Stimulated activated CD8-positive, alpha-beta memory T cell treated with anti-CD3 and anti-CD28 coated beads, Interleukin-7, amount 100 ng/mL, for 1 hour (primary cell): ENCODE results near the gene SNX30.

Source experiments
- DNase-seq, 2 donors: peaks; one replicate each; pipeline ENCODE4 v3.0.0-alpha.2; 2020; ENCODE audit warnings: low read depth in 2 of 2

Gene SNX30

DNA sequence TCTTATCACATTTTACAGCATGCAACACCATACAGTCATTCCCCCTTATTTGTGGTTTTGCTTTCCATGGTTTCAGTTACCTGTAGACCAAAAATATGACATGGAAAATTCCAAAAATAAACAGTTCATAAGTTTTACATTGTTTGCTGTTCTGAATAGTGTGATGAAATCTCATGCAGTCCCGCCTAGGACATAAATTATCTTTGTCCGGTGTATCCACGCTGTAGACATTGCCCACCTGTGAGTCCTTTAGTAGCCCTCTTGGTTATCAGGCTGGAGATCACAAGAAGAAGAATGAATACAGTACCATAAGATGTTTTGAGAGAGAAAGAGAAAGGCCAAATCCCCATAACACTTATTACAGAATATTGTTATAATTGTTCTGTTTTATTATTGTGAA lies 72.1 kb downstream of the SNX30 start:
- no peak for DNase-seq

DNA sequence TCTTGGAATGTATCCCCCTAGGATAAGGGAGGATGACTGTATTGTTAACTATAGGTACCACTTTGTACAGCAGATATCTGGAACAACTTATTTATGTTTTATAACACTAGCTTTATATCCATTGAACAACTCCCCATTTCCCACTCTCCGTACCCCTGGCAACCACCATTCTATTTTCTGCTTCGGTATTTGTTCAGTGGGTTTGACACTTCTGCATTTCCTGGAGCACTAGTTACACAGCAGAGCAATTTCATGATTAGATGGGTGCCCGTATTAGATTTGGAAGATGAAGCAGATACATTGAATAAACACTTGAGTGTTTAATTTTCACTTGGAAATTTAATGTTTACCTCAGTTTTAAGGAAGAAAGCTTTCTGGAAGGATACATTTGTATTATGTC lies 72.7 kb downstream of the SNX30 start:
- DNase-seq = no peak

DNA sequence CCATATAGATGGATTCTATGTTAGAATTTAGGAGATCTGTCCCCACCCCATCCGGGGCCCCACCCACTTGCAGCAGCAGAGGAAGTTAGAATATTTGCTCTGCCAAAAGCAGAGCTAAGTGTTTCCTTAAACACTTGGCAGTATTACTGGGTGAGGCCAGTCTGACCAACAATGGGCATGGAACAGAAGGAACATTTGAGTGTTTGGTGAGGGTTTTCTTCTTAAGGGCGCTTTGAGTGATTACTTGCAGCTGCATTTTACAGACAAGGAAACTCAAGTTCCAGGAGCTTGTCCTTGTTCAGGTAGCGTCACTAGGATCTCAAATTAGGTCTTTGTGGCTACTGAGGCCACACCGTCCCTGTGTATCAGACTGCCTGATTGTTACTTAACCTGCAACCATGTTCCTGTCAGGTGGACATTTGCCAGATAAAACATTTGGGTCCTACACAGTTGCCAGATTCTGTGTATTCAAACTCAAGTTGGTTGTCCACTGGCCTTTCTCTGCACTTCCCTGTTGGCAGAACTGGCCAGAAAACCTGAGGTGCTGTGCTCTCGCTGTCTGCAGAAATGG lies 80.8 kb downstream of the SNX30 start:
- DNase-seq = no peak

DNA sequence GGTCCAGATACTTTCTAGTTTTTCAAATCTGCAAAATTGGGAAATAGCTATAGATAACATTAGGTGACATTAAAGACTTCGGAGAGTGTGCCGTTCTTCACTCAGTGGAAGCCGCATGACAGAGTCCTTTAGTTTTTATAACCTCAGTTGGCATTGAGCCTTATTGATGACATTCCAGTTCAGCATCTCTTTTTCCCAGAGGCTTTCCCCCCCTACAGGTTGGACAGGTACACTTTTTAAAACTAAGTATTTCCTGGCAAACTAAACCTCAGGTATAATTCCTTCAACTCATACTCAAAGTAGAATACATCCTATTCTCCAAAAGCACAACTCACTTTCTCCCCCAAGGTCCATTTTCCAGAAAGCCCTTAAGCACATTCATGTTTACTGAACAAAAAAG lies 81.4 kb downstream of the SNX30 start:
- DNase-seq = no peak

DNA sequence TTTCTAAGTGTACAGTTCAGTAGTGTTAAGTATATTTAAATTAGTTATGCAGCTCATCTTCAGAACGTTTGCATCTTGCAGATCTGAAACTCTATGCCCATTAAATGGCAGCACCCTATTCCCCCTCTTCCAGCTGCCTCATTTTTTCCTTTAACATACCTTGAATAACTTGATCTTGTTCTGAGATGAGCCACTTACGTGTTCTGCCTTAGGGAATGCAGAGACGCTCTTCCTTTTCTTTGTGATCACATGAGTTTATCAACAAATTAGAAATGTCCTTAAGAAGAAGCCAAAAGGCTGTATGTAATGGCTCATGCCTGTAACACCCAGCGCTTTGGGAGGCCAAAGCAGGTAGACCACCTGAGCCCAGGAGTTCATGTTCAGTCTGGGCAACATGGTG lies 82.5 kb downstream of the SNX30 start:
- DNase-seq = no peak

DNA sequence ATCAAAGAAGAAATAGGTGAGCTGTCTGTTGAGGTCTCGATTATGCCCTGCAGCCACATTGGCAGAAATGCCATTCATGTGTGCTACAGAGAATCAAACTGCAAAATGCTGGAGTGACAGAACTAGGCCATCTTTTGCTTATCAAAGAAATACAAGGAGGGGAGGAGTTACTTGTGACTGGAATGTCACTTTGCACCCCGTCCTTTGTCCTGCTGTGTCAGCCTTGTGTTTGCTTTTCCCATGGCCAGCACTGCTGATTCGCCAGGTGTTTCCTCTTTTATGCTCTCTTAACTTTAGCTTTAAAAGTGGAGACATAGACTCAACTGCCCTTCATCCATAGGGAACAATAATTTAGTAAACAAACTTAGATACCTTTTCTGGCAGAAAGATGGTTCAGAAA lies 85.8 kb downstream of the SNX30 start:
- DNase-seq = no peak

DNA sequence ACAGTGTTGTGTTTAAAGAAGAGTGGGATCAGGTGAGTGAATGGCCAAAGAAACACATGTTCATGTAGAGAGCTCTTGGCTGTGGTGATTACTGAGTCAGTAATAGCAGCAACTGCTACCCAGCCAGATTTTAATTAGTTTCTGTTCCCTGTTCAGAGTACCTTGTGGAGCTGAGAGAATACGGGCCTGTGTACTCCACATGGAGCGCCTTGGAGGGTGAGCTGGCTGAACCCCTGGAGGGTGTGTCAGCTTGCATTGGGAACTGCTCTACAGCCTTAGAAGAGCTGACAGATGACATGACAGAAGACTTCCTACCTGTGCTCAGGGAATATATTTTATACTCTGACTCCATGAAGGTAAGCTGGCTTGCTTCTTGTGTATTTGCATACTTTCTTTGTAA lies 87.8 kb downstream of the SNX30 start:
- no peak for DNase-seq

DNA sequence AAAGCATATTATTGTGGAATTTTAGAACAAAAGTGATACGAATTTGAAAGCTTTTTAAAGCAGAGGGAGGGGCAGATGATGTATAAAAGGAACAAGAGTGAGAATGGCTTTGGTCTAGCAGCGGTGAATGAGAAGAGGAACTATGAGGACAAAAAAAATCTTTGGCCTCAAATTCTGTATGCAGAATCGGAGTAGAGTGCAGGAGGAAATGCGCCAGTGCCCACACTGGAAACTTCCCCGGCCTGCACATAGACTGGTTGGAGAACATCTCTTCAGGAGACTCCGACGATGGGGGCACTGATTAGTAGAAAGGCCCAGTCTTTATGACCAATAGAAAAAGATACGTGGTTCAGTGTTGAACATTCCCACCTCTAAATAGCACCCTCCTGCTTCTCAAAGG lies 88.8 kb downstream of the SNX30 start:
- DNase-seq = no peak

DNA sequence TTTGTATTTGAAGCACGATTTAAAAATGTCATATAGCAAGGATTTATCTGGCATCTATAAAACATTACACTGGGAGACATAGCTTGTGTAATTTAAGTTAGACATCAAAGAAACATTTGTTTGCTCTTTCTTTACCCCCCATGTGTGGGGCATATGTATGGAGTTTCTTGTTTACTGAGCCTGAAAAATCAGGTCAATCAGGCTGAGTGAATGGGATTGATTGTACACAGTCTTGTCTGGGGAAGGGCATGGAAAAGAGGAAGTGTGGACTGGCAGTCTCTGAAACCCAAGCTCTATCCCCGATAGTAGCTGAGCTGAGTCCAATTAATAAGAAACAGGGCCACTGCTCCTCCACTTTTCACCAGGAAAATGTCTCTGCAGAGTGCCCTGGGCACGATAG lies 90.7 kb downstream of the SNX30 start:
- no peak for DNase-seq

DNA sequence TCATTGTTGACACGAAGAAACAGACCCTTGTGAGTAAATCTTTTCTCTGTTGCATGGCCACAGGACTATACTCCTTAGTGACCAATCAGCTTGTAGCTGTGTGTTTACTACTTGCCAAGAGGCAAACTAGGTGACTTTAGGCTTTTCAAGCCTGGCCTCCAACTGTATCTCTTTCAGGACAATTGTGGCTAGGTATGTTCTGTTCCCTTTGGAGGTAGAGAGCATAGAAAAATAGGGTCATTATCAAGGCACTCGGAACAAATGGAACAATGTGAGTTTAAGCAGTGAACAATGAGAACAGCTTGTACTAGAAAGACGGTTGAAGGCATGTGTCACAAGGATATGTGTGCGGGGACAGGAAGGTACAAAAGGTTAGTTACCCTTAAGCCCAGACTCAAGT lies 92.0 kb downstream of the SNX30 start:
- no peak for DNase-seq

DNA sequence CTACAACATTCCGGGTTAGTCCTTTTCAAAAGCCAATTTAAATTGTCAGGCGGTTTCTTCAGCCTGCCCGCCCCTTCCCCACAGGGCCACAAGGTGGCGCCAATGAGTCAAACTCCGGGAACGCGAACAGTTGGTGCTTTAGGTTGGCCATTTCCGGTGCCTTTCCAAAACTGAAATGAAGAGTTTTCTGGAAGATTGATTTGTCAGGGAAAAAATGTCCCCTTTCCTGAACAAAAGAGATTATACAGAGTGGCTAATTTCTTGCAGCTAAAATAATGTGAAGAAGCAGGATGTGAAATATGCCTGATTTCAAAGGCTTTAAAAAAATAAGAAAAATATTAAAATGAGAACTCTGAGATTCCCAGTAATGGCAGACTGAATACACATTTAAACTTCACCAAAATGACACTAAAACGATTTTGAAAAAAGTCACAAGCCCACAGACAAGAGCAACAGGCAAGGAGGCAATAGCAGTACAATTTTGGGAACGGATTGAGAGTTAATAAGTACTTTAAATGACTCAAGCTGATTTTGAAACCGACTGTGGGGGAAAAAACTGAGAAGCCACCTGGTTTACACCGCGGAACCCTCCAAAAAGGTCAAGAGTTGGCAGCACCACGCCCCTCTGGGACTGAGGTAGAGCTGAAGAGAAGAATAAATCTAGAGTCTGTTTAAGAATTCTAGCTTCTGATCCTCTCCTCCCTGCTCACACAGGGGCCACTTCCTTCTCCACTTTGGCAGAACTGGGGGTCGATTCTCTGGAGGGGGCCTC lies 94.4 kb downstream of the SNX30 start:
- DNase-seq = peak; percentile 53 to 59

DNA sequence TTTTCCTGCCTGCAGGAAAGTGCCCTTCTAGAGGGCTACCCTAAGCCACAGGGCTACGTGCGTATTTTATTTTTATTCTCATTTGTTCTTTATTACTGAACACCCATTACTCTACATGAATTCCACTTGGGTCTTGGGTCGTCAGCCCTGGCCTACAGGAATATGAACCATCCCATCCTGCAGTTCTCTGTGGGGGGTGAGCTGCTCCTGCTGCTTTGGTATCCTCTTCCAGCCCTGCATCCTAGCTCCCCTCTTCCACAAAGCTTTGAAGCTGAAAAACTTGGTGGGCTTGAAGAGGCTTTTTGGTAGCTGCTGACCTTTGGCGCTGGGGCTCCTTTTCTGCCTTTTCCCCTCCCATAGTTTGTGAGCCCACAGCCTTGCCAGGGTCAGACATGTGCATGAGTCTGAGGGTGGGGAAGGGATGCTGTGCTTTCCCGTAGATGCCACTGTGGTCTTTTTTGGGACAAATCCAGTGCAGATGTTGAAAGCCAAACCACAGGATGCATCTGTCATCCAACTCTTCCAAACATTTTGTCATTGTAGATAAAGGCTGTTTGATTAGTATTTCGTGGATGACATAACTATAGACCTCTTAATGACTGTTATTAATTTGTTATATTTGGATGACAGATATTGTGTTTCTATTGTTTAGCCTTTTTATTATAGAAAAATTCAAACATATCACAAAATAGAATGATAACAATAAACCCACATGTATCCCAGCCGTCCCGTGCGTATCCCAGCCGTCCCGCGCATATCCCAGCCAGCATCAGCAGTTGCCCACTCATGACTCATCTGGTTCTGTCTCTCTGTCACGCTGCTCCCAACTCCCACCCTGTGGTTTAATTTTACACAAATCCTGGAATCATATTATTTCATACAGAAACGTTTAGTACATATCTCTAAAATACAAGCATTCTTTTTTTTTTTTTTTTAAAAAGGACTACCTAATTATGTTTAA lies 96.2 kb downstream of the SNX30 start:
- no peak for DNase-seq

DNA sequence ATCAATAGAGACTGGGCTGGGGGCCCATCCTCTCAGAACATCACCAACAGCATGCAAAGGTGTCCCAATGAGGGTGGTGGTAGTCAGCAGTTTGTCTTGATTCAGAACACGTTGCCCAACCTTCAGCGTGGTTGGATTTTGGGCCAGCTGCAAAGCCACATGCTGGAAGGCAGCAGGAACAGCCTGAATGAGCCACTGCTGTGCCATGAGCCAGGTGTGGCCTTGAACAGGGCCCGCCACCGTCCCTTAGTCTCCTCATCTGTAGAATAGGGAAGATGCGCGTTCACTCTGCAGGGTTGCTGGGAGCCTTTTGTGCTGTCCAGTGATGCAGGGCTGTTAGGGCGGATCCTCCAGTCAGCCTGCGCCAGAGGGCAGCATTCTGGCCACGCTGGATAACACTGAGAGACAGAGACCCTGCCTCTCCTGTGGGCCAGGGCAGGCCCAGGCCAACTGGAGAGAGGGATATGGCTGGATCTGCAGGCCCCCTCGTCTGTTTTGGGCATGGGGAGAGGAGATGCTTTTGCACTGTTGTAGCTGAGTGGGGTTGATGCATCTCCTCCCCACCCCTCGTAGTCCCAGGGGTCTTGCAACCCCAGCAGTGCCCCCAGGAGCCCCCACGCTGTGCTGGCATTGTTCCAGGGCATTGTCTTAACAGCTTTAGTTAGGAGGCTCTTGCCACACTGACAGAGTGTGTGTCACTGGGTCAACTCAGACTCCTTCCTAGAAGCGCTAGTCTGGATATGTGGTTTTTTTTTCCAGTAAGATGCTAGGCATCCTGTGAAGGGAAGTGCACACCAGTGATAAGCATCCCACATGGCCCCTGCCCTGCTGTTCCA lies 98.0 kb downstream of the SNX30 start:
- no peak for DNase-seq

DNA sequence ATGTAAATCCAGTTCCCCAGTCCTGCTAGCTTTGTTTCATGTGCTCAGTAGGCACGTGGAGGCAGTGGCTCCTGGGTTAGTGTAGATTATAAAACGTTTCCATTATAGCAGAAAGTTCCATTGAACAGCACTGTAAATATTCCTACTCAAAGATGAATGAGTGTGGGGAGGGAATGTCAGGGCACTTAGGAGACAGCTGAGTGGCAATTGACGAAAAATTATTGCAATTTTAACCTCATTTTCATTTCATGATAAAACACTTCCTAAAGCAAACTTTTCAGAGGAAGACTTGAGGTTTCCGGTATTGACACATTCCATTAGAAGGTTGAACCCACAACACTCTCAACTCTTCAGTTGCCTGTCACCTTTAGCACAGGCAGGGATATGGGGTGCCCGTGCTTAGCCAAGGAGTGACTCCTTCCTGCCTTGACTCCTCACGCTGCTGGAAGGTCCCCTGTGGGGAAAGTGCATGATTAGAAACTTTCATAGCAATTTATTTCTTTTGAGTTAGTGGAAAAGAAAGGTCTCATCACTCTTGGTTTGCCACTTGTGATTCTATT lies 98.9 kb downstream of the SNX30 start:
- no peak for DNase-seq

DNA sequence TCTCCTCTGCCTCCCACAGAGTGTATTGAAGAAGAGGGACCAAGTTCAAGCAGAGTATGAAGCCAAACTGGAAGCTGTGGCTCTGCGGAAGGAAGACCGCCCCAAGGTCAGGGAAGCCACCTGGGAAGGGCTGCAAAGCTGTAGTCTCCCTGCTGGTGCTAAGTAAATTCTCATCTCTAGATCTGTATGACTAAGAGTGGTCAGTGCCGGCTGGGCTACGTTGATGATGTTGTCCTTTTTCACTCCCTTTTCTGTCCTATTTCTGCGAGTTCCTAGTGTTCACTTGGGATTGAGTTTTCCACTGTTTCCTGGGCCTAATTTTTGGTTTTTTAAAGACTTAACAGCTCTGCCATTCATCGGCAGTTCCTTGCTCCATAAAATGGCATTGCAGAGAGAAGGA lies 100.3 kb downstream of the SNX30 start:
- DNase-seq = no peak

DNA sequence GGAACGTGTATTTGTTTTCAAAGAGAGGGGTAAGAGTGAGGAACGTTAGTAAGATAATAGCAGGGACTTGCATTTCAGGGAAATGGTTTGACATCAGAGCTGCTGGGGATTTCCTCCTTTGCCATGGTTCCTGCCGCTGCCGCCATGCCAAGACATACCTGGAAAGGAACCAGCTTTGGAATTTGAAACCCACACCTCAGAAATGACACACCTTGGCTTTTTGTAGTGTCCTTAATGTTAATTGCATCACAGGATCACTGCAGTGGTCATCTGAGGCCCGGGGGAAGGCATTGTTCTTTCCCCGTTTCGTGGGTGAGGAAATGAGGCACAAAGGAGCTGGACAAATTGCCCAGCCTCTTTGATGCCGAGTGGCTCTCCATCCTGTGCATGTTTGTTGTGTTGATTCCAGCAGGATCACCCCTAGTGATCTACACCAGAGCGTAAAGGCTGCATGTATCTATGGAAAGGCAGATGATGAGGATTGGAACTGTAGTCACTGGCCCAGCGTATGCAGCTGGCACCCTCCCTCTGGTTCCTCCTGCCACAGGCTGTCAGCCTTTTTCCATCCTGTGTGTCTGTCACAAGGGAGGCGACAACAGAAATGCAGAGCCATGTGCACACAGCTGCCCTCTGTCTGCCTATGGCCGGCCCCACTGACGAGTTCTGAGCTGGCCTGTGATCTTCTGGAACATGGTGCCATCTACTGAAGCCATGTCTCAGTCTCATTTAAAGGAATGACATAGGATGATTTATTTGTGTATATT lies 102.4 kb downstream of the SNX30 start:
- no peak for DNase-seq

DNA sequence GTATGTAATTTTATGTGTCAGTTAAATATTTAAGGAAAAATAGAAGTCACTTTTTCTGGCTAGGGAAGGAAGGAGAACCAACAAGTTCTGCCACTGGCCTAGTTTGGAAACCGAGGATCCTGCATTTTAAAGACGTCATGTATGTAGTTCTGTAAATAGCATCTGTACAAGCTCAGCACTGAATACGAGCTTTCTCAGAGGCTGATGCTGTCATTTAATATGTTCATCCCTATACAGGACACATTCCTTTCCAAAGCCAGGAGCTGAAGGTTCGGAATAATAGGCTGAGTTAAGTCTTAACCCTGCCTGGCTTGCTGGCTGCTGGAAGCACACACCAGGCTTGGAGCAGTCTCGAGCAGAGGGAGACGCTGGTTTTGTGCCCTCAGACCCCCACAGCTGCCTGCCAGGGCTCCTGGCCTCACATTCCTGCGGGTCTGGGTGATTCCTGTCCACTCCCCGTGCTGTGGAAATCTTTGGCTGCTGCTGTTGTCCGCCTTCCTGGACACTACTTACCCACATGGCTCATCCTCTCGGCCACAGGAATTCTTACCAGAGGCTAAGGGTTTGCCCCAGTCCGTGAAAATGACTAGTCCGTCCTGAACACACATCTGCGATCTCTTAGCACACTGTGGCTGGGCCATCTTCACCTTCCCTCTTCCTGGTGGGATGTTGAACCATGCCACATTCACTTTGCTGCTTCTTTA lies 103.5 kb downstream of the SNX30 start:
- DNase-seq = no peak

DNA sequence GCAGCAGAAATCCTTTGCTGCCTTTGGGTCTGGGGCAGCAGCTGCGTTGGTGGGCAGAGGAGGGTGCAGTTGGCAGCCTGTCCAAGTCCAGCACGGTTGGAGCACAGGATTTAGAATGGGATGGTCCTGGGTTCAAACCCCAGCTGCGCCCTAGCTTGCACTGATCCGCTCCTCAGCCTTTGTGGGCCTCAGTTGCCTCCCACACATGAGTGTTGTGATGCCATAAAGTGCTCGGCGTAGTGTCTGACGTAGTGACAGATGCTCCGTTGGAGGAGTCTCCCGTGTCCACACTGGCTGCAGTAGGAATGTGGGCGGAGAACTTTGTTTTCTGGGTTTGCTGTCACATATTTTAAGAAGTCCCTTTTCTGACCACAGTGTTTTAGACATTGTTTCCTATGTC lies 104.1 kb downstream of the SNX30 start:
- no peak for DNase-seq

DNA sequence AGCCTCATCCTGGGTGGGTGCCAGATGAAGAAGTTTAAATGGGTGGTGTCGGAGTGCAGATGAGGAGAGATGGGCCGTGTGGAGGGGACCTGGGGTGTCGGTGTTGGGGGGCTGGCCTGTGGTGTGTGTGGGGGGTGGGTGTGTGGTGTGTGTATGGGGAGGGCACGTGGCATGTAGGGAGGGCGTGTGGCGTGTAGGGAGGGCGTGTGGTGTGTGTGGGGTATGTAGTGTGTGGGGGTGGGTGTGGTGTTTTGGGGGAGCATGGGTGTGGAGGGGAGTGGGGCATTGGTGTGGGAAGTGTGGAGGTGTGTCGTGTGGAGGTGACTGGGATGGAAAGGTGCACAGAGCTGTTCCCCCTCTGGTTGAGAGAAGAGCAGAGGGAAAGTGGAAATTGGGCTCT lies 105.6 kb downstream of the SNX30 start:
- DNase-seq = no peak

DNA sequence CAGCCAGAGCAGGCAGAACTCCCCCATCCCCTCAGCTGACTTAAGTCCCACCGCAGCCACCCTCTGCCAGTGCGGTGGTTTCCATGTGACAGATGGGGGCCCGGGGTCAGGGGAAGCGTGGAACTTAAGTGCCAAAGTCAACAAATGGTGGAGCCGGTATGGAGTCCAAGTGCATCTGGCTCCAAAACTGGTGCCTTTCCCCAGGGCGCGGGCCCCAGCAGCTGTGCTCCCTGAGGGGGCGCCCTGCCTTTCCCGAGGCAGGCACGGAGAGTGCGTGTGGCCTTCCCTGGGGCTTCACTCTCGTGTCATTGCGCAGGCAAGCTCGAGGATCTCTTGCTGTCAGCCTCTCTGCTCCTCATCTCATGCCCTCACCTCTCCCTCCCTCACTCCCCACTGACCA lies 106.3 kb downstream of the SNX30 start:
- no peak for DNase-seq
